ENCODE data around the gene SLC12A2.

The SLC12A2 gene

GRCh38 chr5:128234928-128235641, 151.5 kb downstream of the SLC12A2 start:
- DNase-seq: no peak

DNA sequence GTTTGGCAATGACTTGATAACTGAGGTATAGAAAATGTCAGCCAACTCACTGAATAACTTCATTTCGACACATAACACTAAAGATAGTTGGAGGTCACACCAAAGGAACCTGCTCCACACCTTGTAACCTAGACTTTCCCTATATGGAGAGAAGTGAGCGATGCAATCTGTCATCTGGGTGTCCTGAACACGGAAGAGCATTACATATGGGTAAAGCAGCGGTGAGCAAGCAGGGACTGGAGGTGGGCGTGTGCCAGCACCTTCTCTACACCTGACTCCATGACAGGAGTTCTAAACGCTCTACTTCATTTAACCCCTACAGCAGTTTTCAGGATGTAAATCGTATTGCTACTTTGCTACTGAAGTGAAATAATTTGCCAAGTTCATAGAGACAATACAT, 152.8 kb downstream of the SLC12A2 start:
- DNase-seq: no peak

DNA sequence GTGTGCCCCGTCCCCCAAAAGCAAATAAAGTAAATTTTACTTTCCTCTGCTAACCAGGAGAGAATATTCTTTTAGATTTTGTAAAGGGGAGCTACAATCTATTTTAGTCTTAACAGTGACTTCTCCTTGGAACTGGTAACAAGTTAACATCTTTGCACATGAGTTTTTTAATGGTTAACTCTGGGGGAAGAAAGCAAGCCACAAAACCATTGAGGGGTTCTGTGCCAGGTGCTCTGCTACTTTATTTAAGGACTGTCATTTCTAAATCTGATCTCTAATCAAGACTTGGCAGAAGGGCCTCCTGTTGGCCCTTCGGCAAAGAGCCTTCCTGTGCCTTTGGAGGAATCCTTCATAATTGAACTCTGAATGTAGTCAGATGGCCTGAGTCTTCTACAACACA, 153.4 kb downstream of the SLC12A2 start:
- DNase-seq: no peak

GRCh38 chr5:128237546-128237945, 154.0 kb downstream of the SLC12A2 start:
- no peak for DNase-seq
